AG08395 (cell line): ENCODE data around the gene EMC6.
"Not testable (repeated sequence)": the region's sequence is repeated elsewhere in the genome, so short reads cannot be mapped to it uniquely, and the experiment has no call there.

Source experiments
- DNase-seq: peaks from one replicate; pipeline ENCODE4 v3.0.0; 2012; ENCODE audit warnings: mixed read lengths, low spot score

EMC6 gene

GRCh38 chr17:3681057-3681456 lies 12.4 kb downstream of the EMC6 start:
- DNase-seq: no peak

- DNase-seq: no peak
Measured at GRCh38 chr17:3681565-3681964, 13.0 kb downstream of the EMC6 start.

- DNase-seq: no peak
Measured at GRCh38 chr17:3682033-3682432, 13.4 kb downstream of the EMC6 start.

- DNase-seq: peak; percentile 74
Measured at GRCh38 chr17:3683054-3683511, 14.5 kb downstream of the EMC6 start.

- DNase-seq: no peak
Measured at GRCh38 chr17:3685174-3685573, 16.6 kb downstream of the EMC6 start.

- peak; percentile 39 for DNase-seq
Measured at GRCh38 chr17:3688027-3688553, 19.5 kb downstream of the EMC6 start.

GRCh38 chr17:3688852-3689261 lies 20.2 kb downstream of the EMC6 start:
- no peak for DNase-seq

GRCh38 chr17:3689262-3690093 lies 20.9 kb downstream of the EMC6 start:
- DNase-seq: no peak

- DNase-seq: no peak
Measured at GRCh38 chr17:3690094-3690715, 21.6 kb downstream of the EMC6 start.

- no peak for DNase-seq
Measured at GRCh38 chr17:3691617-3692067, 23.0 kb downstream of the EMC6 start.

- DNase-seq: no peak
Measured at GRCh38 chr17:3692346-3692745, 23.7 kb downstream of the EMC6 start.

- no peak for DNase-seq
Measured at GRCh38 chr17:3693141-3693540, 24.5 kb downstream of the EMC6 start.

GRCh38 chr17:3693829-3694231 lies 25.2 kb downstream of the EMC6 start:
- DNase-seq: no peak

- no peak for DNase-seq
Measured at GRCh38 chr17:3695129-3695722, 26.6 kb downstream of the EMC6 start.

GRCh38 chr17:3695723-3696411 lies 27.3 kb downstream of the EMC6 start, which contains the start of gene P2RX5:
TSS of gene P2RX5 (minus strand) at chr17:3696155. CDS start at chr17:3696005, 150 bp downstream.
- DNase-seq: no peak

- no peak for DNase-seq
Measured at GRCh38 chr17:3697103-3697476, 28.5 kb downstream of the EMC6 start.

- no peak for DNase-seq
Measured at GRCh38 chr17:3698139-3698538, 29.5 kb downstream of the EMC6 start.

- DNase-seq: no peak
Measured at GRCh38 chr17:3699951-3700350, 31.3 kb downstream of the EMC6 start.

- not testable (repeated sequence) for DNase-seq
Measured at GRCh38 chr17:3702041-3702539, 33.5 kb downstream of the EMC6 start.

GRCh38 chr17:3704931-3705717 lies 36.5 kb downstream of the EMC6 start:
- no peak for DNase-seq

GRCh38 chr17:3705718-3705984 lies 37.0 kb downstream of the EMC6 start:
- not testable (repeated sequence) for DNase-seq
